DOHH2 (cell line): ENCODE measurements around the gene GABRA5.

Source experiments
- H3F3A ChIP-seq: fragments of 200-600 bp; sonication (generic), shearing (Covaris generic); 2 replicates; pipeline ENCODE4 v1.6.0; 2016; ENCODE audit warnings: antibody characterized with exemption, mild to moderate bottlenecking; ENCODE audit not compliant: control insufficient read depth, insufficient read depth
- H3K27ac ChIP-seq: fragments of 200-600 bp; sonication (generic); 2 replicates; pipeline ENCODE4 v1.5.1; 2014; ENCODE audit warnings: low read depth, mild to moderate bottlenecking, low read length, moderate library complexity
- H3K27me3 ChIP-seq: fragments of 200-600 bp; sonication (generic); 2 replicates; pipeline ENCODE4 v1.6.1; 2014; ENCODE audit warnings: mild to moderate bottlenecking, low read length, mixed read lengths; ENCODE audit not compliant: control insufficient read depth
- H3K36me3 ChIP-seq: fragments of 200-600 bp; sonication (generic); 2 replicates; pipeline ENCODE4 v1.6.1; 2014; ENCODE audit warnings: mild to moderate bottlenecking, low read length, moderate library complexity, mixed read lengths; ENCODE audit not compliant: control insufficient read depth
- H3K4me1 ChIP-seq: fragments of 200-600 bp; sonication (generic); 2 replicates; pipeline ENCODE4 v1.6.1; 2014; ENCODE audit warnings: mild to moderate bottlenecking, low read length, mixed read lengths; ENCODE audit not compliant: control insufficient read depth
- H3K4me2 ChIP-seq: fragments of 200-600 bp; sonication (generic); 2 replicates; pipeline ENCODE4 v1.6.0; 2014; ENCODE audit warnings: mild to moderate bottlenecking, low read length, moderate library complexity
- H3K4me3 ChIP-seq: fragments of 200-600 bp; sonication (generic); 2 replicates; pipeline ENCODE4 v1.5.1; 2014; ENCODE audit warnings: mild to moderate bottlenecking, low read length, mixed read lengths
- H3K79me2 ChIP-seq: fragments of 200-600 bp; sonication (generic); 2 replicates; pipeline ENCODE4 v1.6.1; 2014; ENCODE audit warnings: mild to moderate bottlenecking, low read length, mixed read lengths; ENCODE audit not compliant: control insufficient read depth
- H3K9me2 ChIP-seq: fragments of 200-600 bp; sonication (generic); replicated peaks from 2 replicates; pipeline ENCODE4 v1.6.1; 2014; ENCODE audit warnings: mild to moderate bottlenecking, low read length, mixed read lengths; ENCODE audit not compliant: control insufficient read depth
- H3K9me3 ChIP-seq: fragments of 200-600 bp; sonication (generic); 2 replicates; pipeline ENCODE4 v1.6.1; 2014; ENCODE audit warnings: antibody characterized with exemption, low read length, mixed read lengths; ENCODE audit not compliant: control insufficient read depth, insufficient read depth
- H4K20me1 ChIP-seq: fragments of 200-600 bp; sonication (generic); 2 replicates; pipeline ENCODE4 v1.6.0; 2014; ENCODE audit warnings: low read depth, mild to moderate bottlenecking, antibody characterized with exemption, low read length, moderate library complexity; ENCODE audit not compliant: control insufficient read depth, insufficient read depth
- CTCF ChIP-seq: fragments of 200-600 bp; sonication (generic); IDR thresholded peaks from one replicate; pipeline ENCODE4 v1.5.1; 2014; ENCODE audit warnings: antibody characterized with exemption, mild to moderate bottlenecking, low read depth, low read length; ENCODE audit not compliant: poor library complexity, severe bottlenecking
- EZH2phosphoT487 ChIP-seq: fragments of 200-600 bp; sonication (generic); IDR thresholded peaks from 2 replicates; pipeline ENCODE4 v1.6.1; 2017; ENCODE audit warnings: borderline replicate concordance, mild to moderate bottlenecking, antibody characterized with exemption, low read length, moderate library complexity, mixed read lengths

GABRA5 gene

GRCh38 chr15:26971271-26972018 is 104.6 kb downstream of the GABRA5 start:
- Histone ChIP-seq H3K36me3 (no peaks in the 10 kb centered on the region), H3K79me2 (no peaks in the 10 kb centered on the region), H3K4me3 (no peak overlapping the region), H3K9me3 (peaks cover 5% of the 10 kb centered on the region; the same call in 1 of the 2 replicates), H3K27ac (no peak overlapping the region), H3K4me2 (no peak overlapping the region), H4K20me1 (no peaks in the 10 kb centered on the region), H3K9me2 (no peaks in the 10 kb centered on the region), H3K27me3 (no peaks in the 10 kb centered on the region), H3F3A (no peaks in the 10 kb centered on the region), H3K4me1 (no peaks in the 10 kb centered on the region)
- TF ChIP-seq CTCF (no peak), EZH2phosphoT487 (no peak)

GRCh38 chr15:26972636-26973035 is 105.8 kb downstream of the GABRA5 start:
- H3K4me3 ChIP-seq: no peak overlapping the region
- TF ChIP-seq CTCF: no peak
- no peak for TF ChIP-seq EZH2phosphoT487
- H4K20me1 ChIP-seq: no peaks in the 10 kb centered on the region
- H3K27ac ChIP-seq: no peak overlapping the region
- no peaks in the 10 kb centered on the region for H3K9me2 ChIP-seq
- no peaks in the 10 kb centered on the region for H3K27me3 ChIP-seq
- H3F3A ChIP-seq: no peaks in the 10 kb centered on the region
- H3K4me1 ChIP-seq: no peaks in the 10 kb centered on the region
- no peaks in the 10 kb centered on the region for H3K36me3 ChIP-seq
- no peaks in the 10 kb centered on the region for H3K79me2 ChIP-seq
- no peak overlapping the region for H3K4me2 ChIP-seq
- peaks cover 2% of the 10 kb centered on the region; the same call in 1 of the 2 replicates for H3K9me3 ChIP-seq

GRCh38 chr15:26974120-26974780 is 107.4 kb downstream of the GABRA5 start:
- Histone ChIP-seq H3F3A (no peaks in the 10 kb centered on the region), H3K79me2 (no peaks in the 10 kb centered on the region), H3K9me2 (no peaks in the 10 kb centered on the region), H4K20me1 (no peaks in the 10 kb centered on the region), H3K36me3 (no peaks in the 10 kb centered on the region), H3K27me3 (no peaks in the 10 kb centered on the region), H3K9me3 (no peaks in the 10 kb centered on the region), H3K4me2 (no peak overlapping the region), H3K4me1 (no peaks in the 10 kb centered on the region), H3K4me3 (no peak overlapping the region), H3K27ac (no peak overlapping the region)
- TF ChIP-seq EZH2phosphoT487 (no peak), CTCF (peak; percentile 28)
